ENCODE measurements around the gene IL11RA.

Gene IL11RA

DNA sequence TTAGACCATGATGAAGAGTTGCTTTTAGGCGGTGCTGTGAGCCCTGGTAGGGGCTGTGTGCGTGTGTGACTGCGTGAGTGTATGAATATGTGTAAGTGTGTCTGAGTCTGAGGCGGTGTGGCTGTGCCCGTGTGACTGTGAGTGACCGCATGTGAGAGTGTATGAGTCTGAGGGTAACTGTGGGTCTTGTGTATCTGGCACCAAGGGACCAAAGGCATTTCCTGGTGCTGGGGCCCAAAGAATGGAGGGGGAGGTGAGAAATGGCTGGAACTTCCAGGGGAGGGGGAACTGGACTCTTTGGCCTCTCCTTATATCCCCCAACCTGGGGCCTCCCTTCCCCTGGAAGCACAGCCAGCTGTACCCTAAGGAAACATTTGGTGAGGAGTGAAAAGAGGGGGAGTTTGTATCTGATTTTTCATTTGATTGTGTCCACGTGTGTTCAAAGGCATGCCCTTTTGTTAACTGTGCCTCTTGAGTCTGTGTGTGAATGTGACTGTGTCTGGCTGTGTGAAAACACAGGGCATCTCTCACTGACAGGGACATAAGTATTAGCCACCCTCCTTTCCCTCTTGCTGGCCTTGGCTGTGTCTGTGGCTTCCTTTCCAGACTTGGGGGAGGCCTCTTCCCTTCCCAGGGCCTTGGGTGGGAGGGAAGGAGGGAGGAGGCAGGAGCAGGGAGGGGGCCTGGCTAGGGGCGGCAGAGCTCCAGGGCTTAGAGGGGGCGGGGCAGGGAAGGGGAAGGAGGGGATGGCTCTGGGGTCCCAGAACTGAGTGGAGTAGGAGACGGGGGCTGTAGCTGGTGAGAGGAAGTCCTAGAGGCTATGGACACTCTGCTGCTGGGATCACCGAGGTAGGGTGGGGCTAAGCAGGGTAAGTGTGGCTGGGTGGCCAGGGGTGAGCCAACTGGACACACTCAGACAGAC, 1.4 kb downstream of the IL11RA start:
- Histone ChIP-seq H3K9me3 (ENCODE audit: control insufficient read depth, low read length) (no peaks in the 10 kb centered on the region), H3K4me3 (ENCODE audit: insufficient read depth, low read depth, low read length) (no peak overlapping the region), H3K36me3 (ENCODE audit: control insufficient read depth, insufficient read depth, low read length) (peaks cover 7% of the 10 kb centered on the region), H3K27me3 (ENCODE audit: control insufficient read depth, insufficient read depth, low read length, poor library complexity, severe bottlenecking) (no peaks in the 10 kb centered on the region), H3K4me1 (ENCODE audit: control insufficient read depth, insufficient read depth, low read length) (peaks cover 36% of the 10 kb centered on the region), H3K27ac (ENCODE audit: insufficient read depth, low read depth, low read length, poor library complexity, severe bottlenecking) (peak overlapping the region; percentile 42)
- 68 to 71% methylated on average over 11 of the region's 11 CpGs for WGBS, 2 experiments

DNA sequence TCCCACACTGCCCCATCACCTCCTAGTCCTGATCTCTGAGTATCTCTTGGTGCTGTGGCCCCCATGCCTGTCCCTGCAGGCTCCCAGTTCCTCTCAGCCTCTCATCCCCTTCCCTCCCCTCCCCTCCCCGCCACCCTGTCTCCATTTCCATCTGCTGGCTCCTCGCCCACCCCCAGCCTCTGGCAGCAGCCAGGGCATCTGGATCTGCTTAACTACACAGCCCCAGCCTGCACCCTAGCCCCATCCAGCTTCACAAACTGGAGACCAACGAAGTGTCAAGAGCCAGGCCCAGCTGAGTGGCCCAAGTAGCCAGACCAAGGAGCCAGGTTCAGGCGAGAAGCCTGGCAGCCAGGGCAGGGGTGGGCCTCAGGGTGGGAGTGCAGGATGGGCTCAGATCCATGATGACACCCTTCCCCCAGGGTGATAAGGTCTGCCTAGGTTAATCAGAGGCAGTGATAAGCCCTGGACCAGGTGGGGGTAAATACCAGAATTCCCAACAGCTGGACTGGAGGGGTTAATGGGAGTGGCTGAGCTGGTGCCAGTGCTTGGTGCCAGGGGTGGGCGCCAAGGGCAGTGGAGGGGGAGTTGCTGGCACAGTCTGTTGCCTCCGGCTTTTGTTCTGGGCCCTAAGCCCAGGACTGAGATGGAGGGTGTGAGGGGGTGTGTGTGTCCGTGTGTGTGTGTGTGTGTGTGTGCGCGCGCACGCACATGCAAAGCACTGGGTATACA, 2.5 kb downstream of the IL11RA start:
- Histone ChIP-seq H3K4me3 (ENCODE audit: insufficient read depth, low read depth, low read length) (no peak overlapping the region), H3K4me1 (ENCODE audit: control insufficient read depth, insufficient read depth, low read length) (peaks cover 36% of the 10 kb centered on the region), H3K9me3 (ENCODE audit: control insufficient read depth, low read length) (no peaks in the 10 kb centered on the region), H3K27ac (ENCODE audit: insufficient read depth, low read depth, low read length, poor library complexity, severe bottlenecking) (peak overlapping the region; percentile 42), H3K36me3 (ENCODE audit: control insufficient read depth, insufficient read depth, low read length) (no peaks in the 10 kb centered on the region), H3K27me3 (ENCODE audit: control insufficient read depth, insufficient read depth, low read length, poor library complexity, severe bottlenecking) (no peaks in the 10 kb centered on the region)
- WGBS, 2 experiments: 84 to 85% methylated on average over 10 to 11 of the region's 11 CpGs

DNA sequence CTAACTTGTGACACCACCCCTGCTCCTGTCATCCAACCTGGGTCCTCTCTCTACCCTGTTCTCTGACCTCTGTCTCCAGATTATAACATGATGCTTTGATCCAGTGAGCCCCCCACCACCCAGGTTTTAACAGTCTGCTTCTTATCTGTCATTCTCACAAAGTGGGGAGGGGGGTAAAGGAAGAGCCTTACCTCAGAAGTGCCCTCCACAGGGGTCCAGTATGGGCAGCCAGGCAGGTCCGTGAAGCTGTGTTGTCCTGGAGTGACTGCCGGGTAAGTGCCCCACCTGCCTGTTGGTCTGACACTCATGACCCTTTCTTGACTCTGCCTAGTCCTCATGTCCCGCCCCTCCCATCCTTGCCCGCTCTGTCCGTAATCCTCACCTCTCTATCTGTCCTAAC, 3.4 kb downstream of the IL11RA start:
- Histone ChIP-seq H3K36me3 (ENCODE audit: control insufficient read depth, insufficient read depth, low read length) (no peaks in the 10 kb centered on the region), H3K4me3 (ENCODE audit: insufficient read depth, low read depth, low read length) (no peak overlapping the region), H3K27me3 (ENCODE audit: control insufficient read depth, insufficient read depth, low read length, poor library complexity, severe bottlenecking) (no peaks in the 10 kb centered on the region), H3K9me3 (ENCODE audit: control insufficient read depth, low read length) (no peaks in the 10 kb centered on the region), H3K27ac (ENCODE audit: insufficient read depth, low read depth, low read length, poor library complexity, severe bottlenecking) (no peak overlapping the region), H3K4me1 (ENCODE audit: control insufficient read depth, insufficient read depth, low read length) (peaks cover 36% of the 10 kb centered on the region)
- WGBS, 2 experiments: 70 to 71% methylated on average over 5 of the region's 5 CpGs

- no peaks in the 10 kb centered on the region for H3K36me3 ChIP-seq (ENCODE audit: control insufficient read depth, insufficient read depth, low read length)
- WGBS, 2 experiments: 91 to 92% methylated on average over 5 of the region's 5 CpGs
These were observed 5.0 kb downstream of the IL11RA start for GRCh38 chr9:34656992-34657391.

DNA sequence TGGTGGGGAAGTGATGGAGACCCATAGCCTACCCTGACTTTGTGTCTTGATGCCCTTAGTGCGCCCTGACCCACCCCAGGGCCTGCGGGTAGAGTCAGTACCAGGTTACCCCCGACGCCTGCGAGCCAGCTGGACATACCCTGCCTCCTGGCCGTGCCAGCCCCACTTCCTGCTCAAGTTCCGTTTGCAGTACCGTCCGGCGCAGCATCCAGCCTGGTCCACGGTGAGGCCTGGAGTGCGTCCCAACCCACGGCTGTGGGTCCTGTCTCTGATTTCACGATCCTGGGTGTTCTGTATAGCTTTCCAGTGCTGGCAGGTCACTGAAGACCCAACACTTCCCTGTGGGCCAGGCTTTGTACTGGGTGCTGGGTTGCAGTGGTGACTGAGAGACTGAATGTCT, 6.5 kb downstream of the IL11RA start:
- H3K27ac ChIP-seq (ENCODE audit: insufficient read depth, low read depth, low read length, poor library complexity, severe bottlenecking): no peak overlapping the region
- H3K36me3 ChIP-seq (ENCODE audit: control insufficient read depth, insufficient read depth, low read length): no peaks in the 10 kb centered on the region
- H3K4me1 ChIP-seq (ENCODE audit: control insufficient read depth, insufficient read depth, low read length): peaks cover 14% of the 10 kb centered on the region
- 94 to 95% methylated on average over 14 of the region's 14 CpGs for WGBS, 2 experiments
- no peak overlapping the region for H3K4me3 ChIP-seq (ENCODE audit: insufficient read depth, low read depth, low read length)
- H3K27me3 ChIP-seq (ENCODE audit: control insufficient read depth, insufficient read depth, low read length, poor library complexity, severe bottlenecking): no peaks in the 10 kb centered on the region
- no peaks in the 10 kb centered on the region for H3K9me3 ChIP-seq (ENCODE audit: control insufficient read depth, low read length)

More at GRCh38 chr9:34656992-34657391, 5.0 kb downstream of the IL11RA start:
- Histone ChIP-seq H3K27ac (ENCODE audit: insufficient read depth, low read depth, low read length, poor library complexity, severe bottlenecking) (no peak overlapping the region), H3K4me1 (ENCODE audit: control insufficient read depth, insufficient read depth, low read length) (peaks cover 28% of the 10 kb centered on the region), H3K9me3 (ENCODE audit: control insufficient read depth, low read length) (no peaks in the 10 kb centered on the region), H3K27me3 (ENCODE audit: control insufficient read depth, insufficient read depth, low read length, poor library complexity, severe bottlenecking) (no peaks in the 10 kb centered on the region), H3K4me3 (ENCODE audit: insufficient read depth, low read depth, low read length) (no peak overlapping the region)

DNA sequence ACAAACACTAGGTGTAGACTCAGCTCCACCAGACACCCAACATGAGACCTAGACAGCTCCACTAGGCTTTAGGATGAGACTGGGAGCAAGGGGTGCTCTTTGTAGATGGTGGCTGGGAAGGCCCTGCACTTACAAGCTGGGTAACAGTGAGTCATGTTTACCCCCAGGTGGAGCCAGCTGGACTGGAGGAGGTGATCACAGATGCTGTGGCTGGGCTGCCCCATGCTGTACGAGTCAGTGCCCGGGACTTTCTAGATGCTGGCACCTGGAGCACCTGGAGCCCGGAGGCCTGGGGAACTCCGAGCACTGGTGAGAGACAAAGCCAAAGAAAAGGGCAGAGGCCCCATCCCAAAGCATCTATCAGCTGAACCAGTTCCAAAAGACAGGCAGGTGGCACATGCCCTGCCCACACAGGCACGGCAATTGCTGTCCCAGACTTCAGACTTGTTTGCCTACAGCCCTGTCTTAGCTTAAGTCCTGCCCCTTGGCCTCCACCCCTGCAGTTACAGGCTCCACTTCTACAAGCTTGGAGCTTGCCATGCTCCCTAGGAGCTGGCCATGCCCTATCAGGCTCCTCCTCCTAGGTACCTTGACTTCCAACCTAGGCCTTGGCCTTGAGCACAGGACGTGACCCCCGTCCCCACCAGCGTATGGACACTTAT, 7.7 kb downstream of the IL11RA start:
- WGBS, 2 experiments: 94 to 95% methylated on average over 8 of the region's 8 CpGs
- Histone ChIP-seq H3K9me3 (ENCODE audit: control insufficient read depth, low read length) (no peaks in the 10 kb centered on the region), H3K27me3 (ENCODE audit: control insufficient read depth, insufficient read depth, low read length, poor library complexity, severe bottlenecking) (no peaks in the 10 kb centered on the region), H3K36me3 (ENCODE audit: control insufficient read depth, insufficient read depth, low read length) (no peaks in the 10 kb centered on the region), H3K4me3 (ENCODE audit: insufficient read depth, low read depth, low read length) (no peak overlapping the region), H3K4me1 (ENCODE audit: control insufficient read depth, insufficient read depth, low read length) (peaks cover under 1% of the 10 kb centered on the region), H3K27ac (ENCODE audit: insufficient read depth, low read depth, low read length, poor library complexity, severe bottlenecking) (no peak overlapping the region)

GRCh38 chr9:34662526-34663302, 10.7 kb downstream of the IL11RA start, which contains the start of gene CCL27:
Gene CCL27, minus strand, starts transcription at chr9:34662657. Its CDS starts 24 bp downstream, at chr9:34662633.
- no peak within 1 kb of the TSS for H3K27ac ChIP-seq (ENCODE audit: insufficient read depth, low read depth, low read length, poor library complexity, severe bottlenecking)
- WGBS, 2 experiments: 93% methylated on average over 4 of the region's 4 CpGs

GRCh38 chr9:34663303-34663605, 11.3 kb downstream of the IL11RA start:
- Histone ChIP-seq H3K27me3 (ENCODE audit: control insufficient read depth, insufficient read depth, low read length, poor library complexity, severe bottlenecking) (no peaks in the 10 kb centered on the region), H3K36me3 (ENCODE audit: control insufficient read depth, insufficient read depth, low read length) (no peaks in the 10 kb centered on the region), H3K4me3 (ENCODE audit: insufficient read depth, low read depth, low read length) (no peak overlapping the region), H3K27ac (ENCODE audit: insufficient read depth, low read depth, low read length, poor library complexity, severe bottlenecking) (no peak overlapping the region), H3K9me3 (ENCODE audit: control insufficient read depth, low read length) (no peaks in the 10 kb centered on the region), H3K4me1 (ENCODE audit: control insufficient read depth, insufficient read depth, low read length) (no peaks in the 10 kb centered on the region)

More at GRCh38 chr9:34662526-34663302, 10.7 kb downstream of the IL11RA start, which contains the start of gene CCL27:
- H3K4me3 ChIP-seq (ENCODE audit: insufficient read depth, low read depth, low read length): no peak within 1 kb of the TSS
- no peaks in the 10 kb centered on the region for H3K4me1 ChIP-seq (ENCODE audit: control insufficient read depth, insufficient read depth, low read length)
- no peaks in the 10 kb centered on the region for H3K36me3 ChIP-seq (ENCODE audit: control insufficient read depth, insufficient read depth, low read length)
- H3K27me3 ChIP-seq (ENCODE audit: control insufficient read depth, insufficient read depth, low read length, poor library complexity, severe bottlenecking): no peaks in the 10 kb centered on the region
- no peaks in the 10 kb centered on the region for H3K9me3 ChIP-seq (ENCODE audit: control insufficient read depth, low read length)

GRCh38 chr9:34664281-34665066, 12.5 kb downstream of the IL11RA start:
- Histone ChIP-seq H3K27me3 (ENCODE audit: control insufficient read depth, insufficient read depth, low read length, poor library complexity, severe bottlenecking) (no peaks in the 10 kb centered on the region), H3K27ac (ENCODE audit: insufficient read depth, low read depth, low read length, poor library complexity, severe bottlenecking) (no peak overlapping the region), H3K4me3 (ENCODE audit: insufficient read depth, low read depth, low read length) (peak overlapping the region; percentile 95), H3K36me3 (ENCODE audit: control insufficient read depth, insufficient read depth, low read length) (no peaks in the 10 kb centered on the region), H3K4me1 (ENCODE audit: control insufficient read depth, insufficient read depth, low read length) (no peaks in the 10 kb centered on the region), H3K9me3 (ENCODE audit: control insufficient read depth, low read length) (no peaks in the 10 kb centered on the region)
- WGBS, 2 experiments: 4% methylated on average over 18 of the region's 18 CpGs
